ENCODE results near the gene ADAM22. TPM values are rescaled to one million over a fixed set of nuclear protein-coding genes. Genes with fewer than 3 reads are reported as not detected.

Gene ADAM22
- total RNA-seq, 1 donor from 2014 or later: under 0.01 TPM

DNA sequence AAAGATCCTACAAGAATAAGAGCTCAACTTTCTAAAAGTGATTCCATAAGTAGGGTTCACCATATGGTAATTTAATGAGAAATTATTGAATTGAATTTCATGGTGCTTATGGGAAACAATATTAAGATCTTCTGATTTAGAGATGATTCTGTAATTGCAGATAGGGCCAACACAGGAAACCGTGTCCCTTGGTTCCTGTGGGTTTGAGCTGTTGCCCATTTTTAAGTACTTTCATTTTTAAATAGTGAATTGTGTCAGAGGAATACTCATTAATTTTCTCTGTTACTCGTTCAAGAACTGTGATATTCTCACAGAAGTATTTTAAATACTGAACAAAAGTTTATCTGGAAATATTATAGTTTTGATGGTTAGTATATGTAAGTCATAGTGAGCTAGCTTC lies 156.6 kb downstream of the ADAM22 start:
- TF ChIP-seq, protein P1, sequence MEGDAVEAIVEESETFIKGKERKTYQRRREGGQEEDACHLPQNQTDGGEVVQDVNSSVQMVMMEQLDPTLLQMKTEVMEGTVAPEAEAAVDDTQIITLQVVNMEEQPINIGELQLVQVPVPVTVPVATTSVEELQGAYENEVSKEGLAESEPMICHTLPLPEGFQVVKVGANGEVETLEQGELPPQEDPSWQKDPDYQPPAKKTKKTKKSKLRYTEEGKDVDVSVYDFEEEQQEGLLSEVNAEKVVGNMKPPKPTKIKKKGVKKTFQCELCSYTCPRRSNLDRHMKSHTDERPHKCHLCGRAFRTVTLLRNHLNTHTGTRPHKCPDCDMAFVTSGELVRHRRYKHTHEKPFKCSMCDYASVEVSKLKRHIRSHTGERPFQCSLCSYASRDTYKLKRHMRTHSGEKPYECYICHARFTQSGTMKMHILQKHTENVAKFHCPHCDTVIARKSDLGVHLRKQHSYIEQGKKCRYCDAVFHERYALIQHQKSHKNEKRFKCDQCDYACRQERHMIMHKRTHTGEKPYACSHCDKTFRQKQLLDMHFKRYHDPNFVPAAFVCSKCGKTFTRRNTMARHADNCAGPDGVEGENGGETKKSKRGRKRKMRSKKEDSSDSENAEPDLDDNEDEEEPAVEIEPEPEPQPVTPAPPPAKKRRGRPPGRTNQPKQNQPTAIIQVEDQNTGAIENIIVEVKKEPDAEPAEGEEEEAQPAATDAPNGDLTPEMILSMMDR (IDR thresholded peaks at IDR 0.05; ENCODE audit: insufficient read depth, low read length, severe bottlenecking): no peak
- FAIRE-seq (no peak), DNase-seq (ENCODE audit: low read depth) (no peak)
- Histone ChIP-seq H3K4me3 (ENCODE audit: low read depth, low read length) (no peak overlapping the region), H3K27me3 (ENCODE audit: control insufficient read depth, insufficient read depth, low read length) (no peaks in the 10 kb centered on the region), H3K36me3 (ENCODE audit: control insufficient read depth, insufficient read depth, low read length) (no peaks in the 10 kb centered on the region)

DNA sequence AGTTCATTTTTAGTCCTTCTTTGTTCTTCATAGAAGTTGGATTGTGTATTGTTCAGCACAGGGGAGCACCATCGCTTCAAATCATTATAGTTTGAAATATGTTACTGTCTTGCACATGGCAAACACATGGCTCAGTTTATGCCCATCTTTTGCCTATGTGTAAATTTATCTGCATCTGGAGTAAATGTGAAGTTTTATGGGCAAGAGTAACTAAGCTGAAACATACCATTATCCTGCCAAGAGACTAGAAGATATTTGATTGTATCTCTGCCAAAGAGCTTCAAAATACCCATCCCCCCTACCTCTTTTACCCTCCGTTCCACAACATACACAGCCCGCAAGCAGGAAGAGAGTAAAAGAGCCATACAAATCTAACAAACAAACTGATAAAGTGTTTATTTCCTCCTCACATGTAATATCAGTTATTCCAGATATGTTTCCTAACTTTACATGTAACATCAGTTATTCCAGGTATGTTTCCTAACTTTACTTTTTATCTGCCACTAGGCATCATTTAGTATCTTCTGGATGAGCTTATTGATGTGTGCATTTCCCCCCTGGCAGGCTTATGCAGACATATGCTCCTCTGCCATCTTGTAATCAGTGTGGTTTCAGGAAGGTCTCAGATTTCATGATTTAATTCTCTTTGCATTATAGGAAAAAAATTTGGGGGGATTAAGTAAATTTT lies 158.1 kb downstream of the ADAM22 start:
- no peaks in the 10 kb centered on the region for H3K36me3 ChIP-seq (ENCODE audit: control insufficient read depth, insufficient read depth, low read length)
- no peak overlapping the region for H3K4me3 ChIP-seq (ENCODE audit: low read depth, low read length)
- FAIRE-seq (no peak), DNase-seq (ENCODE audit: low read depth) (no peak)
- TF ChIP-seq, protein P1 (IDR thresholded peaks at IDR 0.05; ENCODE audit: insufficient read depth, low read length, severe bottlenecking): no peak
- H3K27me3 ChIP-seq (ENCODE audit: control insufficient read depth, insufficient read depth, low read length): no peaks in the 10 kb centered on the region

DNA sequence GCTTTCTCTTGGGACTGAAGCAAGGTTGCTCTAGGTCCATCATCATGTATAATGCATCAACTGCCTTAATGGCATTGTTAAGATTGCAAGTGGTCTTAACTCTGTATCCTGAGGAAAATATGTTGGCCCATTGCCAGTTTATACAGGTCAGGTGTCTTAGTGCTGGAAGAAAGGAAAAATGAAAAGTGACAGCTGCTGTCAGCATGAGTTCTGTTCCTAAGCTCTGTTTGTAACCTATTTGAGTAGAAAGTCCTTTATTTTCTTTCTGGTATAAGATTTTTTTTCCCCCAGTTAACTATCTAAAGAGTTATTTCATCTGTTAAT lies 158.6 kb downstream of the ADAM22 start:
- no peaks in the 10 kb centered on the region for H3K27me3 ChIP-seq (ENCODE audit: control insufficient read depth, insufficient read depth, low read length)
- no peak for DNase-seq (ENCODE audit: low read depth)
- H3K36me3 ChIP-seq (ENCODE audit: control insufficient read depth, insufficient read depth, low read length): no peaks in the 10 kb centered on the region
- FAIRE-seq: no peak
- TF ChIP-seq, protein P1 (IDR thresholded peaks at IDR 0.05; ENCODE audit: insufficient read depth, low read length, severe bottlenecking): no peak
- no peak overlapping the region for H3K4me3 ChIP-seq (ENCODE audit: low read depth, low read length)

DNA sequence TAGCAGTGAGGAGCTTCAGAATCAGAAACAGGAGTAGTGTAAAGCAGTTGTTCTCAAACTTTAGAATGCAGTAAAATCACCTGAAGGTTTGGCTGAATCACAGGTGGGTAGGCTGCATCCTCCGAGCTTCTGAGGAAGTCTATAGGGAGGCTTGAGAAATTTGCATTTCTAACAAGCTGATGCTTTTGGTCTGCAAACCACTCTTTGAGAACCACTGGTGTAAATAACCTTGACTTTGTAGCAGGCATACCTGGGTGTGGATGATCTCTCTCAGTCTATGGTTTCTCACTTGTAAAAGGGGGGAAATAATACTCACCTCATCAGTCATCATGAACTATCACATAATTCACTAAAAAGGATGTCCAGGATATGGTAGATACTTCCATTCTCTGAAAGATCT lies 167.7 kb downstream of the ADAM22 start:
- FAIRE-seq (no peak), DNase-seq (ENCODE audit: low read depth) (no peak)

DNA sequence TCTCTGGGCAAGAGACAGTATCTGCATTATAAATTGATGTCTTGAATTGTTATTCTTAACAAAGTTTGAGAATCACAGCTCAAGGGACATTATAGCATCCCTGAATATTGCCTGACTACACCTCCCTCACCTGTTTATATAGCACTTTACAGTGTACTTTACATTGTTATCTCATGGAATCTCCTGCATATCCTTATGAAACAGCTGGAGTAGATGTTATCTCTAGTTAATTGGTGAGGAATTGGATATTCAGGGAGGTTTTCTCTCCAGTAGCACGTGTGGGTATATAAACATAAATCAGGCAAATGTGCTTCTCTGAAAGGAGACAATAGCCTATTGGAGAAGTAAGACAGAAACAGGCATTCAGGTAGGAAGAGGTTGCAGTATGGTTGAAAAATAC lies 168.6 kb downstream of the ADAM22 start:
- no peak for DNase-seq (ENCODE audit: low read depth)
- no peaks in the 10 kb centered on the region for H3K27me3 ChIP-seq (ENCODE audit: control insufficient read depth, insufficient read depth, low read length)
- no peak overlapping the region for H3K4me3 ChIP-seq (ENCODE audit: low read depth, low read length)
- FAIRE-seq: no peak
- no peaks in the 10 kb centered on the region for H3K36me3 ChIP-seq (ENCODE audit: control insufficient read depth, insufficient read depth, low read length)
- TF ChIP-seq, protein P1 (IDR thresholded peaks at IDR 0.05; ENCODE audit: insufficient read depth, low read length, severe bottlenecking): no peak

More for the DNA sequence above, 167.7 kb downstream of the ADAM22 start:
- H3K27me3 ChIP-seq (ENCODE audit: control insufficient read depth, insufficient read depth, low read length): no peaks in the 10 kb centered on the region
- no peaks in the 10 kb centered on the region for H3K36me3 ChIP-seq (ENCODE audit: control insufficient read depth, insufficient read depth, low read length)
- TF ChIP-seq, protein P1 (IDR thresholded peaks at IDR 0.05; ENCODE audit: insufficient read depth, low read length, severe bottlenecking): no peak
- no peak overlapping the region for H3K4me3 ChIP-seq (ENCODE audit: low read depth, low read length)

DNA sequence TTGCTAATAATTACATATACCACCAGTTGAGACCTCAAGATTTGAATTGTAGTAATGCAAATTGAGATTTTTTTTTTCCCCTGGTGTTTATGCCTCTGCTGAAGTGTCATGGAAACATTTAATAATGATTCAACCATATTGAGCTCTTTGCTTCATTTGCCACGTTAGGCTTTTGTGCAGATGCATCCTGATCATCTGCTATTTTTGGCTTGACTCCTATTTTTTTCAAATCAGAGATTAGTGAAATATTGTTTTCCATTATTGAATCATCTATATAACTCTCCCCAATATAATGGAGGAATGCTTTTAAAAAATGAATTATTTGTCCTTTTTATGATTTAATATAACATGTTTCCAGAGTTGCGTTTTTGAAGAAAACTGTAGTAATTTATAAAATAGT lies 170.7 kb downstream of the ADAM22 start:
- H3K36me3 ChIP-seq (ENCODE audit: control insufficient read depth, insufficient read depth, low read length): no peaks in the 10 kb centered on the region
- H3K27me3 ChIP-seq (ENCODE audit: control insufficient read depth, insufficient read depth, low read length): no peaks in the 10 kb centered on the region
- DNase-seq (ENCODE audit: low read depth) (no peak), FAIRE-seq (no peak)
- H3K4me3 ChIP-seq (ENCODE audit: low read depth, low read length): no peak overlapping the region
- TF ChIP-seq, protein P1 (IDR thresholded peaks at IDR 0.05; ENCODE audit: insufficient read depth, low read length, severe bottlenecking): no peak

Measured in bronchial epithelial cell (primary cell).